ENCODE results near the gene AMH.

GRCh38 chr19:2282062-2282861, 33.1 kb downstream of the AMH start, which contains the start of gene PEAK3:
- TF ChIP-seq CTCF (conservative IDR thresholded peaks at IDR 0.05; ENCODE audit: low read length) = no peak
- no peak for TF ChIP-seq EZH2phosphoT487 (IDR thresholded peaks at IDR 0.05; ENCODE audit: borderline replicate concordance)

Data from Loucy (cell line).